ENCODE measurements around the gene PLS1. TPM values are rescaled to one million over a fixed set of nuclear protein-coding genes. Genes with fewer than 3 reads are reported as not detected.

Gene PLS1
- total and polyA plus RNA-seq, 4 donors: 9.3 to 45.4 (median 18.7) TPM

- H3K9me3 ChIP-seq (ENCODE audit: control insufficient read depth in 4 of 4, insufficient read depth in 3 of 4, low read length in 3 of 4): no peaks in the 10 kb centered on the region
- no peak for DNase-seq
- TF ChIP-seq, protein P1, sequence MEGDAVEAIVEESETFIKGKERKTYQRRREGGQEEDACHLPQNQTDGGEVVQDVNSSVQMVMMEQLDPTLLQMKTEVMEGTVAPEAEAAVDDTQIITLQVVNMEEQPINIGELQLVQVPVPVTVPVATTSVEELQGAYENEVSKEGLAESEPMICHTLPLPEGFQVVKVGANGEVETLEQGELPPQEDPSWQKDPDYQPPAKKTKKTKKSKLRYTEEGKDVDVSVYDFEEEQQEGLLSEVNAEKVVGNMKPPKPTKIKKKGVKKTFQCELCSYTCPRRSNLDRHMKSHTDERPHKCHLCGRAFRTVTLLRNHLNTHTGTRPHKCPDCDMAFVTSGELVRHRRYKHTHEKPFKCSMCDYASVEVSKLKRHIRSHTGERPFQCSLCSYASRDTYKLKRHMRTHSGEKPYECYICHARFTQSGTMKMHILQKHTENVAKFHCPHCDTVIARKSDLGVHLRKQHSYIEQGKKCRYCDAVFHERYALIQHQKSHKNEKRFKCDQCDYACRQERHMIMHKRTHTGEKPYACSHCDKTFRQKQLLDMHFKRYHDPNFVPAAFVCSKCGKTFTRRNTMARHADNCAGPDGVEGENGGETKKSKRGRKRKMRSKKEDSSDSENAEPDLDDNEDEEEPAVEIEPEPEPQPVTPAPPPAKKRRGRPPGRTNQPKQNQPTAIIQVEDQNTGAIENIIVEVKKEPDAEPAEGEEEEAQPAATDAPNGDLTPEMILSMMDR (IDR thresholded peaks at IDR 0.05; ENCODE audit: control extremely low read depth, extremely low read depth): no peak
- H3K4me1 ChIP-seq (ENCODE audit: control insufficient read depth in 5 of 5, insufficient read depth in 5 of 5, low read length in 5 of 5): peaks cover 0 to 11% (median 0%) of the 10 kb centered on the region in 5 donors
- H3K4me3 ChIP-seq: no peak overlapping the region
- no peaks in the 10 kb centered on the region for H3K36me3 ChIP-seq (ENCODE audit: control insufficient read depth in 4 of 4, insufficient read depth in 4 of 4, low read length in 4 of 4)
- ATAC-seq (ENCODE audit: insufficient read depth, low FRiP score): no peak
- 27 to 46% methylated on average over 1 of the region's 1 CpG for WGBS, 2 donors
- H3K27me3 ChIP-seq (ENCODE audit: control insufficient read depth in 3 of 3, insufficient read depth in 3 of 3, low read length in 2 of 3): peaks cover 0 to 2% (median 0%) of the 10 kb centered on the region in 3 donors
- no peak overlapping the region for H3K27ac ChIP-seq (ENCODE audit: low read depth in 1 of 2, low read length in 1 of 2)
- H3K9ac ChIP-seq (ENCODE audit: insufficient read depth in 1 of 2, low read length in 2 of 2): no peak overlapping the region
These were observed 1.1 kb upstream of the PLS1 start for GRCh38 chr3:142595141-142595540.

- H3K4me1 ChIP-seq (ENCODE audit: control insufficient read depth in 5 of 5, insufficient read depth in 5 of 5, low read length in 5 of 5): peaks cover 0 to 11% (median 0%) of the 10 kb centered on the region in 5 donors
- no peaks in the 10 kb centered on the region for H3K36me3 ChIP-seq (ENCODE audit: control insufficient read depth in 4 of 4, insufficient read depth in 4 of 4, low read length in 4 of 4)
- peak overlapping the region in 1 of 2 donors; percentile 63 for H3K9ac ChIP-seq (ENCODE audit: insufficient read depth in 1 of 2, low read length in 2 of 2)
- DNase-seq (peak; percentile 28 to 74 (median 64)), ATAC-seq (ENCODE audit: insufficient read depth, low FRiP score) (peak; percentile 43)
- WGBS, 2 donors: 18 to 19% methylated on average over 7 of the region's 7 CpGs
- H3K4me3 ChIP-seq: peak overlapping the region; percentile 54
- TF ChIP-seq, protein P1 (IDR thresholded peaks at IDR 0.05; ENCODE audit: control extremely low read depth, extremely low read depth): no peak
- no peaks in the 10 kb centered on the region for H3K27me3 ChIP-seq (ENCODE audit: control insufficient read depth in 3 of 3, insufficient read depth in 3 of 3, low read length in 2 of 3)
- H3K27ac ChIP-seq (ENCODE audit: low read depth in 1 of 2, low read length in 1 of 2): peak overlapping the region; percentile 61 to 79
- H3K9me3 ChIP-seq (ENCODE audit: control insufficient read depth in 4 of 4, insufficient read depth in 3 of 4, low read length in 3 of 4): no peaks in the 10 kb centered on the region
These were observed 627 bp upstream of the PLS1 start for GRCh38 chr3:142595581-142595950.

- H3K4me1 ChIP-seq (ENCODE audit: control insufficient read depth in 5 of 5, insufficient read depth in 5 of 5, low read length in 5 of 5): peaks cover 0 to 11% (median 0%) of the 10 kb centered on the region in 5 donors
- H3K27ac ChIP-seq (ENCODE audit: low read depth in 1 of 2, low read length in 1 of 2): peak overlapping the region in 1 of 2 donors; percentile 14
- 11 to 13% methylated on average over 5 of the region's 5 CpGs for WGBS, 2 donors
- peak overlapping the region; percentile 54 for H3K4me3 ChIP-seq
- H3K9me3 ChIP-seq (ENCODE audit: control insufficient read depth in 4 of 4, insufficient read depth in 3 of 4, low read length in 3 of 4): no peaks in the 10 kb centered on the region
- H3K27me3 ChIP-seq (ENCODE audit: control insufficient read depth in 3 of 3, insufficient read depth in 3 of 3, low read length in 2 of 3): no peaks in the 10 kb centered on the region
- peak overlapping the region; percentile 46 to 51 for H3K9ac ChIP-seq (ENCODE audit: insufficient read depth in 1 of 2, low read length in 2 of 2)
- DNase-seq (peak in 1 of 3 donors; percentile 14), ATAC-seq (ENCODE audit: insufficient read depth, low FRiP score) (no peak)
- H3K36me3 ChIP-seq (ENCODE audit: control insufficient read depth in 4 of 4, insufficient read depth in 4 of 4, low read length in 4 of 4): no peaks in the 10 kb centered on the region
- TF ChIP-seq, protein P1 (IDR thresholded peaks at IDR 0.05; ENCODE audit: control extremely low read depth, extremely low read depth): no peak
These were observed 514 bp downstream of the PLS1 start for GRCh38 chr3:142596726-142597088.

- H3K27ac ChIP-seq (ENCODE audit: low read depth in 1 of 2, low read length in 1 of 2): no peak overlapping the region
- WGBS, 2 donors: 55 to 68% methylated on average over 3 of the region's 3 CpGs
- no peaks in the 10 kb centered on the region for H3K9me3 ChIP-seq (ENCODE audit: control insufficient read depth in 4 of 4, insufficient read depth in 3 of 4, low read length in 3 of 4)
- no peaks in the 10 kb centered on the region for H3K27me3 ChIP-seq (ENCODE audit: control insufficient read depth in 3 of 3, insufficient read depth in 3 of 3, low read length in 2 of 3)
- H3K36me3 ChIP-seq (ENCODE audit: control insufficient read depth in 4 of 4, insufficient read depth in 4 of 4, low read length in 4 of 4): no peaks in the 10 kb centered on the region
- H3K4me3 ChIP-seq: no peak overlapping the region
- ATAC-seq (ENCODE audit: insufficient read depth, low FRiP score) (no peak), DNase-seq (no peak)
- H3K9ac ChIP-seq (ENCODE audit: insufficient read depth in 1 of 2, low read length in 2 of 2): no peak overlapping the region
- TF ChIP-seq, protein P1 (IDR thresholded peaks at IDR 0.05; ENCODE audit: control extremely low read depth, extremely low read depth): no peak
- H3K4me1 ChIP-seq (ENCODE audit: control insufficient read depth in 5 of 5, insufficient read depth in 5 of 5, low read length in 5 of 5): peaks cover 0 to 11% (median 0%) of the 10 kb centered on the region in 5 donors
These were observed 1.7 kb downstream of the PLS1 start for GRCh38 chr3:142597906-142598305.
